Thyroid gland (tissue), 4 donors: ENCODE data around the gene PRDX6.
"Not testable (repeated sequence)": the region's sequence is repeated elsewhere in the genome, so short reads cannot be mapped to it uniquely, and the experiment has no call there.

ENCODE experiments used
- CTCF ChIP-seq, 6 experiments: fragments of 200-600 bp in 3 of 6; fragments of 450-650 bp in 3 of 6; sonication (generic) in 3 of 6; IDR thresholded peaks; one replicate each; pipeline ENCODE4 v1.5.1; 2016 to 2019; ENCODE audit warnings: antibody characterized with exemption in 6 of 6, mild to moderate bottlenecking in 2 of 6, inconsistent platforms in 1 of 6, moderate library complexity in 1 of 6
- POLR2A ChIP-seq, 2 donors: fragments of 450-650 bp; IDR thresholded peaks; one replicate each; pipeline ENCODE4 v1.6.1; 2017; ENCODE audit warnings: antibody characterized with exemption in 2 of 2, mild to moderate bottlenecking in 2 of 2, moderate library complexity in 1 of 2

GRCh38 chr1:173493125-173493524 is 16.0 kb downstream of the PRDX6 start:
- not testable (repeated sequence) for TF ChIP-seq CTCF, POLR2A (IDR thresholded peaks at IDR 0.05)
